Ecto neural progenitor cell (in vitro differentiated cells): ENCODE measurements around the gene OR13C2.
"Not testable (repeated sequence)": the region's sequence is repeated elsewhere in the genome, so short reads cannot be mapped to it uniquely, and the experiment has no call there.

Source experiments
- DNase-seq: peaks from one replicate; pipeline ENCODE4 v3.0.0-alpha.2; 2018; ENCODE audit warnings: low spot score

OR13C2 gene, protein sequence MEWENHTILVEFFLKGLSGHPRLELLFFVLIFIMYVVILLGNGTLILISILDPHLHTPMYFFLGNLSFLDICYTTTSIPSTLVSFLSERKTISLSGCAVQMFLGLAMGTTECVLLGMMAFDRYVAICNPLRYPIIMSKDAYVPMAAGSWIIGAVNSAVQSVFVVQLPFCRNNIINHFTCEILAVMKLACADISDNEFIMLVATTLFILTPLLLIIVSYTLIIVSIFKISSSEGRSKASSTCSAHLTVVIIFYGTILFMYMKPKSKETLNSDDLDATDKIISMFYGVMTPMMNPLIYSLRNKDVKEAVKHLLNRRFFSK

DNA sequence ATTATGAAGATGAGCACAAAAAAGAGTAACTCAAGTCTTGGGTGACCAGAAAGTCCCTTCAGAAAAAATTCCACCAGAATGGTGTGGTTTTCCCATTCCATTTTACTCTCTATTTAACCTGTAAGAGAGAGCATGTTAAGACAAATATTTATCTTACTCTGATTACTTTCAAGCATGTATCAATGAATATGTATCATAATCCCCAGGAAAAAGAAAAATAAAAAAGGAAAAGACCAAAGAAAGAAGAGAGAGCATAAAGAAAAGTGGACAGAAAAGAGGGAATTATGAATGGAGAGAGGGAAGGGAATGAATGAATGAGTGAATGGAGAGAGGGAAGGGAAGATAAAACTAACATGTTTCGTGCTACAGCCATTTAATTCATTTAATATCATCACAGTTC, at the start of gene OR13C2:
Gene OR13C2, minus strand, starts transcription at position 101 of the 400 bp plus-strand sequence. Its CDS starts 0 bp downstream, at position 101.
- DNase-seq, result not testable (repeated sequence)

- DNase-seq, result no peak
These were observed 30.0 kb upstream of the OR13C2 start for GRCh38 chr9:104635456-104635855.

DNA sequence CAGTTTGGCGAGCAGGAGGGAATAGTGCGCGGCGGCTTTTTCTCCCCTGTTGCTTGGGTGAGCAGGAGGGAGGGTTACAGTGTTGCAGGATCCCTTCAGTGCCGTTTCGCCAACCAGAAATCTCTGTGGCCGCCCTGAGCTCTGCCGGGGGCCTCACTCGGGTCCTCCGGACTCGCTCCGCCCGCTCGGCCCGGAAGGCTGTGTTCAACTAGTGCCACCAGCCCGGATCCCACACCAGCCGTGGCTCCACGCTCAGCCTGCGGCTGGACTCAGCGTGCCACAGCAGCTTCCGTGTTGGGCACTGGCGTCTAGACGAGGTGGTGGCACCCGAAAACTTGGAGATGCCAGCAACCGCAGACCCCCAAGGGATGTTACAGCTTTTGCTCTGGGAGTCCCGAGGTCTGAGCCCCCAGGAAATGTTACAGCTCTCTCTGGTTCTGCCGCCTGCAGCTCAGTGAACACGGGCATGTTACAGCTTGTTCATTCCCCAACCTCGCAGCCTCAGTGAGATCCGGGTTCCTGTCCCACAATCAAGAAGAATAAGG, 28.6 kb upstream of the OR13C2 start:
- no peak for DNase-seq

- not testable (repeated sequence) for DNase-seq
These were observed 20.5 kb upstream of the OR13C2 start for GRCh38 chr9:104625964-104626363.

DNA sequence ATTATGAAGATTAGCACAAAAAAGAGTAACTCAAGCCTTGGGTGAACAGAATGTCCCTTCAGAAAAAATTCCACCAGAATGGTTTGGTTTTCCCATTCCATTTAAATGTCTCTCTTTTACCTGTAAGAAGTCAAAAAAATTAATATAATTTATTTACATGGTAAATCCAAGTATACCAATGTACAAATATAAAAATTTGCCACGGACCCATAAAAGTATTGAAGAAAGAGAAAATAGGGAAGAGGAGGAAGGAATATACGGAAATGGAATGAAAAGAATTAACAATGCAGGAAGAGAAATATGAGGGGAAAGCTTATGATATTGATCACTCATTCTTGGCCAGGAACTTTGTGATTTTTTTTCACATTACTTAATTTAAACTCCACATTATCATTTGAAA, 12.7 kb upstream of the OR13C2 start, which contains the start of gene OR13C9:
Gene OR13C9, minus strand, starts transcription at position 101 of the 400 bp plus-strand sequence. Its CDS starts 0 bp downstream, at position 101.
- DNase-seq, result no peak

DNA sequence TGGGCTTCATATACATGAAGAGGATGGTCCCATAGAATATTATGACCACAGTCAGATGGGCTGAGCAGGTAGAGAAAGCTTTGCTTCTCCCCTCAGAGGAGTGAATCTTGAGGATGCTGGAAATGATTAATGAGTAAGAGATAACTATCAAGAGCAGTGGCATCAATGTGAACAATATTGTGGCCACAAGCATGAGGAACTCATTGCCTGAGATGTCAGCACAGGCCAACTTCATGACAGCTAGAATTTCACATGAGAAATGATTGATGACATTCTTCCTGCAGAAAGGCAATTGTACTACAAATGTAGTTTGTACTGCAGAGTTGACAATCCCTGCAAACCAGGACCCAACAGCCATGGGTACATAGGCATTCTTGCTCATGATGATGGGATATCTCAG, 12.0 kb upstream of the OR13C2 start:
- no peak for DNase-seq

DNA sequence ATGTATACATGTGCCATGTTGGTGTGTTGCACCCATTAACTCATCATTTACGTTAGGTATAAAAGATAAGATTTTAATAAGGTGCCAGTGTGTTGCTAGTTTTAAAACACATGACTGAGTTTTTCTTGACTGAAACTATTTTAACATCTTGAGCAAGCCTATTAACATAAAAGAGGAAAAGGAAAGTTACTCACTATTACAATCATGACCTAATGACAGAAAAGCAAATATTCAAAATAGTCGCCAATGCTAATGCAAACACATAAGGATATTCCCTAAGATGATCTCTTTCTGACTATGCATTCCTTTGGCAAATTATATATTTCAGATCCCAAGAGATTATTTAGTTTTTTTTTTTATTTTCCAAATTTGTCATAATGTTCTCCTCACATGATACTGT, 5.8 kb upstream of the OR13C2 start:
- no peak for DNase-seq

DNA sequence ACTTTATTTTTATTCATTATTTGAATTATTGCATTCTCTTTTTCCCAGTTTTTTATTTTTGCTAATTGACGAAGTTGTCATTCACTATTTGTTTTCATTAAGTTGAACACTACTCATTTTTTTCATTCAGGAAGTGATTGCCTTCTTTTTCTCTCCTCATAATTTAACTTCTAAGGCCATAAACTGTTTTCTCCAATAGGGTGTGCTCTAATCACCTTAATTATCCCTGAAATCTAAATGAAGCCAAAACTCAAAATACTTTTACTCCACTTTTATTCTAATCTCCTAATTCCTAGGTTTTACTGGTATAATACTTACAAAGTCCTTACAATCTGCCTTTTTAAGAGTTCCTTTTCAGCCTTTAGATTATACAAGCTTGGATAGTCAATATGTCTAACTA, 2.9 kb upstream of the OR13C2 start:
- no peak for DNase-seq

DNA sequence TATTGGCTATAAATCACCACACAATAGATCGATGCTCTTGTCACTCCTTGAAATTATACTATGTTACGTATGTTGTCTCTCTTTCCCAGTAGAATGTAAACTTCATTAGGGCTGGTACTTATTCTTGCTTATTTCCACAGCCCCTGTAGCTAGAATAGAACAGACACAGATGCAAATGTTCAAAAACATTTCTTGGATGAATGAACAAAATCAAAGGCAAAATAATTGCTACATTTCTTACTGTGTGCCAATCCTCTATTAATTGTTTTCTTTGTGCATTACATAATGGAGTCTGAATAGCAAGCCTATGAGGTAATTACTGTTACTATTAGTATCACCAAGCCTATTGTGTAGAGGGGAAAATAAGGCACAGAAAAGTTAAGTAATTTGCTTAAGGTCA, 725 bp upstream of the OR13C2 start:
- no peak for DNase-seq

DNA sequence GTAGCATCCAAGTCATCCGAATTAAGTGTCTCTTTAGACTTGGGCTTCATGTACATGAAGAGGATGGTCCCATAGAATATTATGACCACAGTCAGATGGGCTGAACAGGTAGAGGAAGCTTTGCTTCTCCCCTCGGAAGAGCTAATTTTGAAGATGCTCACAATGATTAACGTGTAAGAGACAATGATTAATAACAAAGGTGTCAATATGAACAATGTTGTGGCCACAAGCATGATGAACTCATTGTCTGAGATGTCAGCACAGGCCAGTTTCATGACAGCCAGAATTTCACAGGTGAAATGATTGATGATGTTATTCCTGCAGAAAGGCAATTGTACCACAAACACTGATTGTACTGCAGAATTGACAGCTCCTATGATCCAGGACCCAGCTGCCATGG, 626 bp downstream of the OR13C2 start:
- no peak for DNase-seq

DNA sequence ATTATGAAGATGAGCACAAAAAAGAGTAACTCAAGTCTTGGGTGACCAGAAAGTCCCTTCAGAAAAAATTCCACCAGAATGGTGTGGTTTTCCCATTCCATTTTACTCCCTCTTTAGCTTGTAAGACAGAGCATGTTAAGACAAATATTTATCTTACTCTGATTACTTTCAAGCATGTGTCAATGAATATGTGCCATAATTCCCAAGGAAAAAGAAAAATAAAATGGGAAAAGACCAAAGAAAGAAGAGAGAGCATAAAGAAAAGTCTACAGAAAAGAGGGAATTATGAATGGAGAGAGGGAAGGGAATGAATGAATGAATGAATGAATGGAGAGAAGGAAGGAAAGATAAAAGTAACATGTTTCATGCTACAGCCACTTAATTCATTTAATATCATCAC, 6.1 kb downstream of the OR13C2 start, which contains the start of gene OR13C5:
Gene OR13C5, minus strand, starts transcription at position 101 of the 400 bp plus-strand sequence. Its CDS starts 0 bp downstream, at position 101.
- not testable (repeated sequence) for DNase-seq

DNA sequence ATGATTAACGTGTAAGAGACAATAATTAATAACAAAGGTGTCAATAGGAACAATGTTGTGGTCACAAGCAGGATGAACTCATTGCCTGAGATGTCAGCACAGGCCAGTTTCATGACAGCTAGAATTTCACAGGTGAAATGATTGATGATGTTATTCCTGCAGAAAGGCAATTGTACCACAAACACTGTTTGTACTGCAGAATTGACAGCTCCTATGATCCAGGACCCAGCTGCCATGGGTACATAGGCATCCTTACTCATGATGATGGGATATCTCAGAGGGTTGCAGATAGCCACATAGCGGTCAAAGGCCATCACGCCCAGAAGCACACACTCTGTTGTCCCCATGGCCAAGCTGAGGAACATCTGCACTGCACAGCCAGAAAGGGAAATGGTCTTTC, 6.7 kb downstream of the OR13C2 start:
- DNase-seq, result not testable (repeated sequence)

DNA sequence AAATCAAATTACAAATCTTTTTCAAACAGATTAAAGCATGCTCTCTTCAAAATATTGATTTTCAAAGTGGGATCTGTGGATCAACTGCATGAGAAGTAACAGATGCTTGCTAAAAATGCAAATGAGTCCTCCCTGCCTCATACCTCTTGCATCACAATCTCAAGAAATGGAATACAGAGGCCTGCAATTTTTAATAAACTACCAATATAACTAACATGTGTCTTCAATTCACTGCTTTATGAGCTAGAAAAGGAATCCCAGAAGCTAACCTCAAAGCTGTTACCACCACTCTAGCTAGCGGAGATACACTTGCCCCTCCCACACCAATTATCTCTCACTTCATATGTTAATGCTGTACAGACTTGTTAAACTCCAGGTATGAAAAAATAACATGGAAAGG, 15.8 kb downstream of the OR13C2 start:
- no peak for DNase-seq

DNA sequence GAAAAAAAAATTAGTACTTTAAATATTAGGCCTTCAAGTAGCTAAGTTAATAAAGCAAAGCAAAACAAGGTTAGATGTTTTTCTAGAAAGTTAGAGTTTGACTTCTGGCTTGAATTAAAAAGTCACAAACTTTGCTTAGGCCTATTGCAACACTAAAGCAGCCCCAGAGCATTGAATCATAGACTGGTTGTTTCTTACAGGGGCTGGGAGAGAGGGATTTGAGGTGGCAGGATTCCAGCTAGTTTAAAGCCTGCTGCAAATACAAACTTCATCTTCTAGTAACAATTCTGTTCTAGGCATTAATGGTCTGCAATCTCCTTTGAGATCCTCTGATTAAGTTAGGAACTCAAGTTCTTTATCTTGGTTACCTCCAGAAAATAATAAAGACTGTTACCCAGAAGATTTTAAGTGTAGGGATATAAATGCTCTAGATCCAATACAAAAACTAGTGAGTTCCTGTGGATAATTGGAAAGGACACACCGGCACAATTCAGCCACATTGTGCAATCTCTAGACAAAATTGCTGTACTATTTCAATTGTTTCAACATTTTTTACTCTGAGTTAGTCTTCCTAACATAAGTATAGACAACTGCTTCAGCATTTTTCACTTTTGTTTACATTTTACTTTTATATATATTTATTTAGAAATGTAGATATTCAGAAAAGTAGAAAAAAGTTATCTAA, 18.8 kb downstream of the OR13C2 start:
- no peak for DNase-seq

GRCh38 chr9:104580562-104580961, 24.9 kb downstream of the OR13C2 start:
- no peak for DNase-seq

DNA sequence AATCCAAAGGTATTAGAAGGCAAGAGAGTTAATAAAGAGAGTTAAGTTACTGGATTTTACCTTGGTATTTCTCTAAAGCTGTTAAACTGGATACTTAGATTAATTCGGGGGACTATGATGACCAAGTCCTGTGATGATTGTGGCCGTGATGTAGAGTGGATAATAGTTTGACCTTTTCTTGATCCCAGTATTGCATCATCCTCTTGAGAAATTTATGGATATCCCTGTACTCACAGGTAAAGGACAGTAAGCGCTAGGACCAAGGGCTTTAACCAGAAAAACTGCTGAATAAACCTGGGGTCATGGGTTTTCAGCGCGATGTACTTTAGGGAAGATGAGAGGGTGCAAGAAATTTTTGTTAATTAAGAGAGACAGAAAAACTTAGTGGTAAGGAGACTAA, 28.2 kb downstream of the OR13C2 start:
- DNase-seq, result no peak

DNA sequence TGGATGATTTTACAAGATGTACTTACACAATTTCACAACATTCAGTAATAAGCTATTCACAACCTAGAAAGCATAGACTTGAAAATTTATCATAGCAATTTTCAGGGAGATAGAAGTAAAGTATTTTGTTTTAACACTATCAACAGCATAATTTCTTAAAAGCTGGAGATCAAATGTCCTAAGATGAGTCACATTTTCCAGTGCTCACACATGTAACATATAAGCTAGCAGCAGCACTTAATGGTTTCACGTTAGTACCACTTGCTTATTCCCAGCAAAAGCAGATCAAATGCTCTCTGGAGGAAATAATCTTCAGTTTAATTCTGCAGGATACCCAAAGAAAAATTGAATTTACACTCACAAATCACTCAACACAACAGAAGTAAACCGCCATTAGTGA, 30.0 kb downstream of the OR13C2 start:
- DNase-seq, result no peak

DNA sequence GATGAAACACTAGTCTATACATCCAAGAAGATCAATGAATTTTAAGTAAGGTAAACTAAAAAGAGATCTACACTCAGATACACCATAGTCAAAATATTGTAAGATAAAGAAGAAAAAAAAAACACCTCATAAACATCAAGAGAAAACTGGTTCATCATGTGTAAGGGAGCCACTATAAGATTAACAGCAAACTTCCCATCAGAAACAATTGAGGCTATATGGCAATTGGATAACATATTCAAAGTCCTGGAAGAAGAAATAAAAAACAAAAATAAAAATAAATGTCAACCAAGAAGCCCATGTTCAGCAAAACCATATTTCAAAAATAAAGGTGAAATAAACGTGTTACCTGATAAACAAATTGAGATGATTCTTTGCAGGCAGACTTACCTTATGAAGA, 32.8 kb downstream of the OR13C2 start:
- no peak for DNase-seq

DNA sequence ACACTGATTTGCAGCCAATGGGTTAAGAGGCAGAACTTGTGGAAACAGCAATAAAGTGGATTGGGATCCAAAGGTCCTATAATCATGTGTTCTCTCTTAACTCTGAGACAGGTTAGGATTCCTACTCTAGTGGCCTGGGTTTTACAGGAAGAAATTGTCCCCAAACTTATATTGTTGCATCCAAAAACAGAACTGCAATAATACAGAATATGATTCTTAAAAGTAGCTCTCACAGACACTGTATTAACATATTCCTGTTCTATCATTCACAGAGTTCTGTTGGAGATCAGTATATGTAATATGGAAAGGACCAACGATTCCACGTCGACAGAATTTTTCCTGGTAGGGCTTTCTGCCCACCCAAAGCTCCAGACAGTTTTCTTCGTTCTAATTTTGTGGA, 36.6 kb downstream of the OR13C2 start, which contains the start of gene OR13C8:
Gene OR13C8, plus strand, starts transcription at position 301 of the 400 bp plus-strand sequence. Its CDS starts 0 bp downstream, at position 301.
- no peak for DNase-seq

DNA sequence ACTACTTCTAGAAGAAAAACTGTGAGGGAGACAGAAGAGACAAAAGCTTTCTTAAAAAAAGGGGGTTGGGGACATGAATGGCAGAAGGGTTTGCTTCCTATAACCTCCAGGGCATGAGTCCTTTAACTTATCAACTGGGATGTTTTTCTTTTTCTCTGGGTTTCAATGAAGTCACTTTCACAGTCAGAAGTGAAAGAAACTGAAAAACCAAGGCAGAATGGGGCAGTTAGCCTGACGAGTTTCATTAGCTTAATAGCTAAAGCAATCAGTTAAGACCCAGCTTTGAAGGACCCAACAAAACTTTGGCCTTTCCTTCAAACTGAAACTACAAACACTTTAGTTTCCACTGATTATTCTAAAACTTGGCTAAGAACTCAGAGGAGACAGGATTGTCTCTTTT, 41.1 kb downstream of the OR13C2 start:
- DNase-seq, result no peak

- peak; percentile 43 for DNase-seq
These were observed 48.4 kb downstream of the OR13C2 start for GRCh38 chr9:104556830-104557634.

- DNase-seq, result no peak
These were observed 49.9 kb downstream of the OR13C2 start for GRCh38 chr9:104555521-104555920.
